Activated CD4-positive, alpha-beta T cell treated with anti-CD3 and anti-CD28 coated beads for 1 hour (primary cell): ENCODE data around the gene ANKRD30A.
"Not testable (repeated sequence)": the region's sequence is repeated elsewhere in the genome, so short reads cannot be mapped to it uniquely, and the experiment has no call there.

Experiments
- DNase-seq: peaks from one replicate; pipeline ENCODE4 v3.0.0-alpha.2; 2020

The ANKRD30A gene, protein sequence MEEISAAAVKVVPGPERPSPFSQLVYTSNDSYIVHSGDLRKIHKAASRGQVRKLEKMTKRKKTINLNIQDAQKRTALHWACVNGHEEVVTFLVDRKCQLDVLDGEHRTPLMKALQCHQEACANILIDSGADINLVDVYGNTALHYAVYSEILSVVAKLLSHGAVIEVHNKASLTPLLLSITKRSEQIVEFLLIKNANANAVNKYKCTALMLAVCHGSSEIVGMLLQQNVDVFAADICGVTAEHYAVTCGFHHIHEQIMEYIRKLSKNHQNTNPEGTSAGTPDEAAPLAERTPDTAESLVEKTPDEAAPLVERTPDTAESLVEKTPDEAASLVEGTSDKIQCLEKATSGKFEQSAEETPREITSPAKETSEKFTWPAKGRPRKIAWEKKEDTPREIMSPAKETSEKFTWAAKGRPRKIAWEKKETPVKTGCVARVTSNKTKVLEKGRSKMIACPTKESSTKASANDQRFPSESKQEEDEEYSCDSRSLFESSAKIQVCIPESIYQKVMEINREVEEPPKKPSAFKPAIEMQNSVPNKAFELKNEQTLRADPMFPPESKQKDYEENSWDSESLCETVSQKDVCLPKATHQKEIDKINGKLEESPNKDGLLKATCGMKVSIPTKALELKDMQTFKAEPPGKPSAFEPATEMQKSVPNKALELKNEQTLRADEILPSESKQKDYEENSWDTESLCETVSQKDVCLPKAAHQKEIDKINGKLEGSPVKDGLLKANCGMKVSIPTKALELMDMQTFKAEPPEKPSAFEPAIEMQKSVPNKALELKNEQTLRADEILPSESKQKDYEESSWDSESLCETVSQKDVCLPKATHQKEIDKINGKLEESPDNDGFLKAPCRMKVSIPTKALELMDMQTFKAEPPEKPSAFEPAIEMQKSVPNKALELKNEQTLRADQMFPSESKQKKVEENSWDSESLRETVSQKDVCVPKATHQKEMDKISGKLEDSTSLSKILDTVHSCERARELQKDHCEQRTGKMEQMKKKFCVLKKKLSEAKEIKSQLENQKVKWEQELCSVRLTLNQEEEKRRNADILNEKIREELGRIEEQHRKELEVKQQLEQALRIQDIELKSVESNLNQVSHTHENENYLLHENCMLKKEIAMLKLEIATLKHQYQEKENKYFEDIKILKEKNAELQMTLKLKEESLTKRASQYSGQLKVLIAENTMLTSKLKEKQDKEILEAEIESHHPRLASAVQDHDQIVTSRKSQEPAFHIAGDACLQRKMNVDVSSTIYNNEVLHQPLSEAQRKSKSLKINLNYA (N-terminal part only)

DNA sequence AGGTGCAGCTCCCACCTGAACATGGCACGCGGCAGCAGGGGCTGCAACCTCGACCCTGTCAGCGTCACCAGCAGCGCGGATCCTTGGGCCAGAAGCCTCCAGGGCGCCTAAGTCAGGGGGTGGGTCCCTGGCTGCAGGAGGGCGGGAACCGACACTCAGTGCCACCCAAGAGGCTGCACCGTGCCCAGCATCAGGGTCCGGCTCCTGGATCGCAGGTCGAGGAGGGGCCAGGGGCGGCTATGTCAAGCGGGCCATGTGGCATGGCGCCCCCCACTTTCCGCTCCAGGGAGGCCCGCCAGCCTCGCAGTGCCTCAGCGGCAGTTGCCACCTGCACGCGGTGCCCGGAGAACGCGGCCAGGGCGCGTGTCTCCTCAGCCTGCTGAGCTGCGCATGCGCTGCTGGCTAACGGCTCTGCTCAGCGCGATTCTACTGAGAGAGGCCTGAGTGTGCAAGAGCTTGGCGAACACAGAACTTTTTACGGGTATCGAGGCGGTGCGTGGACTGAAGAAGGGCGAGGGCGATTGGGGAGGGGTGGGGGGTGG is at the start of gene ANKRD30A:
TSS of gene ANKRD30A (plus strand) at position 408 of the 542 bp plus-strand sequence. CDS start 190 bp downstream, outside the sequence.
- no peak for DNase-seq

DNA sequence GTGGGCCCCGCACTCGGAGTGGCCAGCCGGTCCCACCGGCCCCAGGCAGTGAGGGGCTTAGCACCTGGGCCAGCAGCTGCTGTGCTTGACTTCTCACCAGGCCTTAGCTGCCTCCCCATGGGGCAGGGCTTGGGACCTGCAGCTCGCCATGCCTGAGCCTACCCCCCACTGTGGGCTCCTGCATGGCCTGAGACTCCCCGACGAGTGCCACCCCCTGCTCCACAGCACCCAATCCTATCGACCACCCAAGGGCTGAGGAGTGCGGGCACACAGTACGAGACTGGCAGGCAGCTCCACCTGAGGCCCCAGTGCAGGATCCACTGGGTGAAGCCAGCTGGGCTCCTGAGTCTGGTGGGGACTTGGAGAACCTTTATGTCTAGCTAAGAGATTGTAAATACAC is 49.3 kb upstream of the ANKRD30A start:
- DNase-seq = not testable (repeated sequence)

DNA sequence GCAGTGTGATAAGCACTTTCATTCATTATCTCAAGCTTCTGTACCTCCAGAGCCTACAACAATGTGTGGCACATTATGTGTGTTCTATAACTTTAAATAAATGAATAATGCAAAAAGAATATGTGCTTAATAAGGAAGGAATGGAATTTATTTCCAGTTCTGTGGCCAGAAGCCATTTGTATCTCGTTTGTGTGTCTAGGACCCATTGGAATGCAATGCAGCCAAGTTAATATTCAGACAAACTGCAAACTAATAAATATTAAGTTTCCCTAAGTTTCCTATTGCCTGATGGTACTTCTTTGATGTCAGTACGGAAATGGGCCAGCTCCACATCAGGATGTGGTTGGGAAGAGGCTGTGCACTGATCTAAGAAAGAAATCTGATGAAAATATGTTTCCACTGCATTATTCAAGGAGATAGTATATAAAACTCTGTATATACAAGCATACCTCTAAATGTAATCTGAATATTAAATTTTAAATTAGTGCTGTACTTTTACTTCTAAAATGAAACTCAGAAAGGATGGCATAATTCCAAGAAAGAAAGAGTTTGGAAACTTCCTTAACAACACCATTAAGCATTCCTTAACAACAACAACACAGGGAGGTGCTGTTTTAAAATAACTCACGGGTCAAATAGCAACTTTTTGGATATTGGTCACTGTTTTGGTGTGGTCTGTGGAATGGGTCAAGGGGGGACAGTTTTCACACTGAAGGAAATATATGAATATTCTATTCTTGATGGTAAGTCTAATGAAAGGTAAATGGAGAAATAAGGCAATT is 29.4 kb upstream of the ANKRD30A start:
- no peak for DNase-seq

DNA sequence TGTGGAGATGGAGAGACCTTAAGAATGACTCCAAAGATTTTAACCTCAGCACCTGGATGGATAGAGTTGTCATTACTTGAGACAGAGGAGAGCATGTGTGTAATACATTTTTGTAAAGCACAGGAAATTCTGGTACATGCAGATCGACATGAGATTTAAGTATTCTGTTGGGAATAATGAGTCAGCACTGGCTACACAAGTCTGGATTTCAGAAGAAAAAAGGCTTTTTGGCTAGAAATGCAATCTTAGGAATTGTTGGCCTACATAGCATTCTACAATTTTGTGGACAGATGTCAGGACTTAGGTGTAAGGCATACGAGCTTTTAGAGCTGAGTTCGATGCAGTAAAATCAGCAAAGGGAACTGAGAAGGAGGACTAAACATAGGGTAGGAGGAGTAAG is 24.1 kb upstream of the ANKRD30A start:
- no peak for DNase-seq

DNA sequence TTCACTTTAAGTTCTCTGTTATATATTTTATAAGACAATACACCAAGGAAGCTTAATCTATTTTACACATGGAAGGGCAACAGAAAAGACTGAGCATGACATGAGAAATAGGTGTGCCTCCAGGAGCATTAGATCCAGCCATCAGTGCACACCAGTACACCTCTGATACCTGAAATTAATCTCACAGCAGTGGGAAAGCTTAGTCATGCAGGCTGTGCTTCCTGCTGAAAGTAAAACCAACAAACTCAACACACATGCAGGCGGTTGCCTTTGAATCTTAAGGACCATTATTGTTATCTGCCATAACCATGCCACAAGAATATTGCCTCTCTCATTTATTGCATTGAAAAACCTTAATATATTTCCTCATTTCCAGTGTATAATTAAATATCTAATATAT is 16.4 kb upstream of the ANKRD30A start:
- DNase-seq = no peak

DNA sequence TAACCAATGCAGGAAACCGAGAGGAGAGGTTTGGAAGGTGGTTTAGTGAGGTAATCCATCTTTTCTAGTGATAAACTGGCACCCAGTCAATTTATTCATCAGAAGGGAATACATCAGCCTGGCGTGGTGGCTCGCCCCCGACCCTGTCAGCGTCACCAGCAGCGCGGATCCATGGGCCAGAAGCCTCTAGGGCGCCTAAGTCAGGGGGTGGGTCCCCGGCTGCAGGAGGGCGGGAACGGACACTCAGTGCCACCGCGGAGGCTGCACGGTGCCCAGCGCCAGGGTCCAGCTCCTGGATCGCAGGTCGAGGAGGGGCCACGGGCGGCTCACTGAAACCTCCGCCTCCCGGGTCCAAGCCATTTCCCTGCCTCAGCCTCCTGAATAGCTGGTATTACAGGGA is 866 bp upstream of the ANKRD30A start:
- no peak for DNase-seq

DNA sequence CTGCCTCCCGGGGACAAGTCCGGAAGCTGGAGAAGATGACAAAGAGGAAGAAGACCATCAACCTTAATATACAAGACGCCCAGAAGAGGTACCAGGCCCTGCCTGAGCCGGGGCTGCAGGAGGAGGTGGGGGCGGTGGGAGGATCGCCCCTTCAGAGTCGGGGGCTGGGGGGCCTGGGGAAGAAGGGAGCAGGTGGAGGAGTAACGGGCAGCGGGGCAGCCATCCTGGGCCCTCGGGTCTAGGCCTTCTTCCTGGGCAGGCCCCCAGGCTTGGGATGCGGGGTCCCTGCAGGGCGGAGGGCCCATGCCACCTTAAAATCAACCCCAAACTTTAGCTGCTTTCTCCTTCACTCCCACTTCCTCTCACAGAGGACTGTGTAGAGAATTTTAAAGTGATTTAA is 523 bp downstream of the ANKRD30A start:
- DNase-seq = no peak

DNA sequence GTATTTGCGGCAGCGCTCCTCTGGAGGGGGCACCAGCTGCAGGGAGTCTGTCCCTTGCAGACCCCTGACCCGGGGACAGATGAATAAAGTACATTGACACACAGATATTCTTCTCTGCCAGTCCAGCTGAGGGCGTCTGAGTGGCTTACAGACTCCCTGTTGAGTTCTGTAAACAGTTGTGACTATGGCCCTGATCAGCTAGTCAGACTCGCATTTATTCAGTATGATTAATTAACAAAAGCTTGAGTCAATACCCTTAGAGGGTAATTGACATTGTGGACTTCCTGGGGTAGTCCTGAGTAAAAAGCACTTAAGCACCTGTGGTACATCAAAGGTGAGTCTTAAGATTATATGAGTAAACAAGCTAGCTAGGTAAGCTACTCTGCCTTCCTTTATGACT is 21.0 kb downstream of the ANKRD30A start:
- DNase-seq = no peak

DNA sequence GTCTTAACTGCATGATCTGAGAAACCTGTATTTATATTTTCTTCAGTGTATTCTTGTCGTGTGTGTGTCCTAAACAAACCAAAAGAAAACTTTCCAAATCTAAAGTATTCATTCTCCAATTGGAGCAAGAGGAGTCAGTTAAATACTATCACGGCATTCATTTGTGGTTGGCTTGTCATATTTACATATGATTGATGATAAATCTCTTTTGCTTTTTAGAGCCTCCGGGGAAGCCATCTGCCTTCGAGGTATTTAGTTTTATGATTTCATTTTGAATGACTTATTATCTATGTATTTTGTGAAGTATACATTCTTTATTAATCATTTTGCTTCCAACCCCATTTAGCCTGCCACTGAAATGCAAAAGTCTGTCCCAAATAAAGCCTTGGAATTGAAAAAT is 37.0 kb downstream of the ANKRD30A start:
- DNase-seq = not testable (repeated sequence)

DNA sequence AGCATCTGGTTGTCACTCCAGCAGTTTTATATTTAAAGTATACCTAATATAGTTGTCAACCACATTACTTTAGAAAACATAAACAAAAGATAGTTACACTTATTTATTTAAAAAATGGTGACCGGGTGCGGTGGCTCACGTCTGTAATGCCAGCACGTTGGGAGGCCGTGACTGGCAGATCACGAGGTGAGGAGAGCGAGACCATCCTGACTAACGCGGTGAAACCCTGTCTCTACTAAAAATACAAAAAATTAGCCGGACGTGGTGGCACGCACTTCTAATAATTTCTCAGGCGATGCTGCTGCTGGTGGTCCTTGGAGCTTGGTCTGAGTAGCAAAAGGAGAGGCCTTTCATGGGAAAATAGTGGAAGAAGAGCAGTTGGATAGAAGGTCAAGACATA is 46.5 kb downstream of the ANKRD30A start:
- DNase-seq = not testable (repeated sequence)

DNA sequence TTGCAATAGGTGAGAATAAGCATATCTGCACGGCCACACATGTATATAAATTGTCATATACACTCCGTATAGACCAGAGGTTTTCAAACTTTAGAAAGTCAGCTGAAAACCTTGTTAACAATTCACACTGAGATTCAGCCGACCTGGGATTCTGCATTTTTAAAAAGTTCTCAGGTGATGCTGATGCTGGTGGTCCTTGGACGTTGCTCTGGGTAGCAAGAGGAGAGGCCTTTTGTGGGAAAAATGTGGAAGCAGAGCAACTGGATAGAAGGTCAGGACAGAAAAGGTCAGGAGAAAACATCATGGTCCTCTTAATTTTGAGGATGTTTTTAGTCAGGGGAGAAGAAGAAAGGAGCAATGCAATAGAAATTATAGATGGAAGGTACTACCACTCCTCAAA is 52.9 kb downstream of the ANKRD30A start:
- DNase-seq = not testable (repeated sequence)

DNA sequence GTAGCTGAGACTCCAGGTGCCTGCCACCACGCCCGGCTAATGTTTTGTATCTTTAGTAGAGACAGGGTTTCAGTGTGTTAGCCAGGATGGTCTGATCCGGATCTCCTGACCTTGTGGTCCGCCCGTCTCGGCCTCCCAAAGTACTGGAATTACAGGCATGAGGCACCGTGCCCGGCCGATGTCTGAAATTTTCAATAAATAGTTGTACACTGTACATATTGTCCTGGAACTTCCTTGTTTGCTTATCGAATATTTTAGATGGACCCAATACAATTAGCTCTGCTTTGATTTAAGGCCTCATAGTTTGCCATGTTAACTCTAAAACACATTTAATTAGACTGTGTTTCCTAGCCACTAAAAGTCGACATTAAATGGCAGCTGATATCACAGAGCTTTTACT is 57.3 kb downstream of the ANKRD30A start:
- not testable (repeated sequence) for DNase-seq

DNA sequence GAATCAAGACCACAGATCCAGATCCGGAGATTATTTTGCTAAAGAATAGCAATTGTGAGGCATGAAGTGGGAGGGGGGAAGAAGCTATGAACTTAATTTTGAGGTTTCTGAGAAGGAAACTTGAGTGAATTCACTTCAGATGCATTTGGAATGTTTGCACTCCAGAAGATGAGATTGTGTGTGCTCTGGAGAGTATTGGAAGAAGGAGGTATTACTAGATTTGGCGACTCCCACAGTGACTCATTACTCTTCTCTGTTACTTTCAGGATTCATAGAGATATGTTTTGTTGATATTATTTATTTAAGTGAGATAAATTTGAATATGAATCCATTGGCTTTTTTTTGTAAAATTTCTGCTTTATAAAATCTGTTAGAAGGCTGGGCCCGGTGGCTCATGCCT is 80.7 kb downstream of the ANKRD30A start:
- no peak for DNase-seq

DNA sequence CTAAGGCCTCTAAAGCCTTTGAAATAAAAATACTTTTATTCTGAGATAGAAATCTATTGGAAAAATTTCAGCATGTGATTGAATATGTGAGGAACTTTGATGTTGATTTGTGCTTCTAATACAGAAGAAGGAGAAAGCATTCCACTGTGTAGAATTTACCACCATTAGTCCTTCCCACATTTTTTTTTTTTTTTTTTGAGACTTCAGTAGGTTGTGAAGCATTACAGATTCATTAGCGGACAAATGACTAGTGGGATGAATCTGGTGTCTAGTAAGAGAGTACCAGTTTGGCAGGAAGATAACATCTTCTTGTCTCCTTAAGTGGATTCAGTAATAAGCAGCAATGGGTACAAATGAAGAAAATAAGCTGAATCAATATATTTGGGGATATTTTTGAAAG is 95.5 kb downstream of the ANKRD30A start:
- DNase-seq = no peak

DNA sequence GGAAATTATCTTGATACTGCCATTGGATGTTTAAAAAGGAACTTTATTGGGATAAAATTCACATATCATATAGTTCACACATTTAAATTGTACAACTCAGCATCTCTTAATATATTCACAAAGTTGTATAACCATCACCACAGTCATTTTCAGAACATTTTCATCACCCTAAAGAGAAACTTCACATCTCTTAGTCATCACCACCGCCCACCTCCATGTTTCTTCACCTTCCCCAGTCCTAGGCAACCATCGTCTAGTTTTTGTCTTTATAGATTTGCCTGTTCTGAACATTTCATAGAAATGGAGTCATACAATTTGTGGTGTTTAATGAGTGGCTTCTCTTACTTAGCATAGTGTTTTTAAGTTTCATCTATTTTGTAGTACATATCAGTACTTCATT is 96.6 kb downstream of the ANKRD30A start:
- DNase-seq = no peak

DNA sequence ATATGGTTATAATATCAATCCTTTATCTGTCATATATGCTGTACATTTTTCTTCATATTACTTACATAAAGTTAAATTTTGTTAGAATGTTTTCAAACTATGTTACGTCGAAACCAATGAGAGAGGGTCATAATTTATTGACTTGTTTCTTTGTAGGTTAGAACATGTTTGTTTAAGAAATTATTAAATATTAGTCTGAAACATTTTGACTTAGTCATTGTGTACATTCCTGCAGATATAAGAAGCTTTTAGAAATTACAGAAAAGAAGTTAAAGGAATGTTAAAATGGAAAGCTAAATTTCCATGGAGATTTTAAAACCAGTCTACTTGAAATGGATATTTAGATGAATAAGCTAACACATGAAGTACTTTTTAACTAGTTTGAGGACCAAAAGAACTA is 99.8 kb downstream of the ANKRD30A start:
- DNase-seq = no peak

DNA sequence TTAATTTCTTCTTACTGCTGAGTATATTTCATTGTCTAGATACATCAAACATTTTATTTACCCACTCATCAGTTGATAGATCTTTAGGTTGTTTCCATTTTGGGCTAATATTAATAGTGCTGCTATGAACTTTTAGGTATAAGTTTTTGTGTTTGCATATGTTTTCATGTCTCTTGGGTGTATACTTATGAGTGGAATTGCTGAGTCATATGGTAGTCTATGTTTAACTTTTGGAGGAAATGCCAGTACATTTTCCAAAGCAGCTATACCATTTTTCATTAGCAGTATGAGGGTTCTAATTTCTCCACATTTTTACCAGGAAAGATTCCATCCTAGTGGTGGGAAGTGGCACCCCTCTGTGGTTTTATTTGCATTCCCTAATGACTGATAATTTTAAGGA is 101.1 kb downstream of the ANKRD30A start:
- DNase-seq = no peak

DNA sequence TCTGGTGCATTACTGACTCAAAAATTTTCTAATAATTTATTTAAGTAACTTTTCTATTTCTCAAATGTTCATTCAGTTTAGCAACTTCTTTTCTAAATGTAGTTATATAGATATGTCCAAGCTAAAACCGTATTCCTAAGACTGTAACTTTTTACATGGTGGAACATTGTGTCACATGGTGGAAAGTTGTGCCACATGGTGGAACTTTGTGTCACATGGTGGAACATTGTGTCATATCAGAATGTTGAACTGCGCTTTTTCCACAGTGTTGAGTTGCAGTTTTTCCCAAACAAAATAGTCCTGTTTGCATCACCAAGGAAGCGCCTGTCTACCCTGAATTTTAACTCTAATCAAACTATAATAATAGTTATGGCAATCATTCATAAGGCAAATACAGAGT is 109.3 kb downstream of the ANKRD30A start:
- no peak for DNase-seq

DNA sequence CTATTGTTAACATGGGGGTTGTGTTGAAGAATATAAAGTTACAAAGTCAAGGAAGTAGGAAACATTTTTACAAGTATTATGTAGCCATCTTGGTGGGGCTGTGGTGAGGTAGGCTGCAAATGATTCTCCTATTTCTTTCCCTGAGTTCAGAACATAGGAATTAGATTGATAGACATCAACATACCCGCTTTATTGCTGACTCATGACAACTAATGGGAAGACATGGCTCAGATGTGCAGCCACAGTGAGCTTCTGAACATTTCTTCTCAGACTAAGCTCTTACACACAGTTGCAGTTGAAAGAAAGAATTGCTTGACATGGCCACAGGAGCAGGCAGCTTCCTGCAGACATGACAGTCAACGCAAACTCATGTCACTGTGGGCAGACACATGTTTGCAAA is 110.7 kb downstream of the ANKRD30A start:
- no peak for DNase-seq

DNA sequence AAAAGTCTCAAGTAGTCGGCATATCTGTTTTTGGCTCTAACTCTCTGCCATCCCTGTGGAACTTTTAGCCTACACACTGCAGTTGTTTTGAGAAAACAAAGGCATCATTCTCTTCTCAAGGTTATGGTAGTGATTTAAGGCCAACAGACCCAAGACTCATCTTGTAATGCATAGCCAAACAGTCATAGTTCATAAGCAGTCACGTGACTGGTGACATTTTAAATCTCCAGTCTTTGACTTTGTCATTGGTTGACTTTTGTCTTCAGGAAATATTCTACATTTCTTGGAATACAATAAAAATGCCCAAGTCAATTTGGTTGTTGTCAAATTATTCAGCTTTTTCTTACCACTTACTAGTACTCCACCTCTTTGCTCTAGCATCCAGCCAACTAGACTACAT is 114.8 kb downstream of the ANKRD30A start:
- no peak for DNase-seq

DNA sequence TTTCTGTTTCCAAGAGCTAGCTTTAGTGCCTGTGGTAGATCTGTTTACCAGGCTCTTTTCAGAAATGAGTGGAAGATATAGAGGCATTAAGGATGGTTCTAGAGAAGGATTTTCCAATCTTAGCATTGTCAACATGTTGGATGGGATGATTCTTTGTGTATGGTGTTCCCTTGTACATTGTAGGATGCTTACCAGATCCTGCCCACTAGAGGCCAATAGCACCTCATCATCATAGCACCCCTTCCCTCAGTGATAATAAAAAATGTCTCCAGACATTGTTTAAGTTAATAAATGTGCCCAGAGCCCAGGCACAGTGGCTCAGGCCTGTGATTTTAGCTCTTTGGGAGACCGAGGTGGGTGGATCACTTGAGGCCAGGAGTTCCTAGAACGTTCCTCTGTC is 121.2 kb downstream of the ANKRD30A start:
- DNase-seq = no peak

DNA sequence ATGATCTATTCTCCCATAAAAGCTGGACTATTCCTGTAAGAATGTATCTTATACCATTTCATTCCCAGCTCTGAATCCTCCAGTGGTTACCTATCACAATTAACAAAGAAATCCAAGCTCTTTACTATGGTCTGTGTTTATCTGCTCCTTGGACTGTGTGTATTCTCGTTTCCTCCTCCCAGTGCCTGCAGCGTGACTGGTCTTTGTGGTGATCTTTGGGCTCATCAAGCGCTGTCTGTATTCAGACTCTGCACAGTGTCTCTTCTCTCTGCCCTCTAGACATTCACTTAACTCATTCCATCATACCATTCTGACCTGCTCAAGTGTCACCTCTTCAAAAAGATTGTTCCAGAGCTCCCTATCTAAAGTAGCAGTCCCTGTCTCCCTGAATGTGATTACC is 130.4 kb downstream of the ANKRD30A start:
- DNase-seq = not testable (repeated sequence)
